NK-92 treated with Interleukin-12 subunit alpha and Interleukin-12 subunit beta, amount 100 ng/mL, for 24 hours (cell line): ENCODE results near the gene COQ4.
A peak's percentile ranks its signal among the peaks of the same experiment; 100 is the strongest.

Experiments used
- DNase-seq: peaks from one replicate; lab custom pipeline; 2025; lab: John Stamatoyannopoulos, UW

The COQ4 gene

GRCh38 chr9:128340691-128341434 lies 18.2 kb downstream of the COQ4 start:
- DNase-seq: no peak

DNA sequence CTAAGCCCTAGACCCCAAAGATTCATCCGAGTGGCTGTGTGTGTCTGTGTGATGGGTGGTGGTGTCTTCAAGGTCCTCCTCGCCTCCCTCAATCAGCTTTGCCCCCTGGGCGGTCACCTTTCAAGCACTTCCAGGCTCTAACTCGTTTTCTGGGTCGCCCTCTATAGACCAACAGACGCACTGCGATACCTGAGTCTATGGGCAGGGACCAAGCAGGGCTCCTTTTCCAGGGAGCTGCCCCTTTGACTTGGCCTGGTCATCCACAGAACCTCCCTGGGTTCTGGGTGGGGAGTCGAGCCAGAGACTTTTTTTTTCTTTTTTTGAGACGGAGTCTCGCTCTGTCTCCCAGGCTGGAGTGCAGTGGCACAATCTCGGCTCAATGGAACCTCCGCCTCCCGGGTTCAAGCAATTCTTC lies 18.8 kb downstream of the COQ4 start:
- DNase-seq: peak; percentile 67

- DNase-seq: no peak
Observed at GRCh38 chr9:128342971-128343680, 20.5 kb downstream of the COQ4 start.

DNA sequence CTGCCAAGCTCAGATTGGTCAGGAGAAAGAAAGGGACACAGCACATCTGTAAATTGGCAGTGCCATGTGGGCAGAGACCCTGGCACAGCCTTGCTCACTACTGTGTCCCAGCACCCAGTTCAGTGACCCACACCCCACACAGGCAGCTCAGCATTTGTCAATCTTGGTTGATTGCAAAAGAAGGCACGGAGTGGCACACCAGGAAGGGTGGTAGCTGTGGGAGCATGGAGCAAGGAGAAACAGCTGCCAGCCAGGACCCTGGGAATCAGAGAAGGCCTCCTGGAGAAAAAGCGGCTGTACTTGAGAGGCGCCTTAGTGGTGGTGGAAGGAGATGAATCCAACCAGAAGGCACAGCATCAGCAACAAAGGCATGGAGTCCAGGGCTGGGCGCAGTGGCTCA lies 21.2 kb downstream of the COQ4 start:
- DNase-seq: no peak

DNA sequence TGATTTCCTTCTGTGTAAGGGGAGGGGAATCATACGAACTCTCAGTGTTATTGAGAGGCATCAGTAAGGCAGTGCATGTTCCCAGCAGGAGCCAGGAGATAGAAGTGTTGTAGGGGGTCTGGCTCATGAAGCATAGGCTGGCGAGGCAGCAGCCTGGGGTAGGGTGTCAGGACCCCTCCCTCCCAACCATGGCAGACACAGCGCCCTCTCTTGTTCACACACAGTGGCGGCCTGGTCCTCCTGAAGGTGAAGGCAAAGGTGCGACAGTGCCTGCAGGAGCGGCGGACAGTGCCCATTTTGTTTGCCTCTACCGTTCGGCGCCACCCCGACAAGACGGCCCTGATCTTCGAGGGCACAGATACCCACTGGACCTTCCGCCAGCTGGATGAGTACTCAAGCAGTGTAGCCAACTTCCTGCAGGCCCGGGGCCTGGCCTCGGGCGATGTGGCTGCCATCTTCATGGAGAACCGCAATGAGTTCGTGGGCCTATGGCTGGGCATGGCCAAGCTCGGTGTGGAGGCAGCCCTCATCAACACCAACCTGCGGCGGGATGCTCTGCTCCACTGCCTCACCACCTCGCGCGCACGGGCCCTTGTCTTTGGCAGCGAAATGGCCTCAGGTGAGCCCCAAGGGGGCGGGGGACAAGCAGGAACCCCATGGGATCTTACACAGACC lies 22.4 kb downstream of the COQ4 start:
- no peak for DNase-seq

DNA sequence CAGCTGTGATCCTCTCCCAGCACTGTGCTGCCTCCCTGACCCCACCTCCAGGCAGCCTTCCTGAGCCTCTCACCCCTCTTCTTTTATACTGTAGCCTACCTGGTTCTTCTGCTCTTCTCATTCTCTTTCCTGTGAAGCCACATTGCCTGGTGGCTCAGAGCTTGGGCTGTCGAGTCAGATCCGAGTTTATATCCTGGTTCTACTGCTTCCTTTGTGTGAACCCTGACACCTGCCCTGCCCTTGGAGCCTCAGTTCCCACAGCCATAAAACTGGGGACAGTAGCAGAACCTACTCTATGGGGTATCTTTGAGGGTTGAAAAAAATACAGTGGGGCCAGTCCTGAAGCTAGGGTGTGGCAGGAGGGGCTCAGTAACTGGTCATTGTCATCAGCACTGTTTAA lies 26.5 kb downstream of the COQ4 start:
- no peak for DNase-seq

GRCh38 chr9:128349772-128350171 lies 27.1 kb downstream of the COQ4 start:
- DNase-seq: no peak

GRCh38 chr9:128355451-128355850 lies 32.8 kb downstream of the COQ4 start:
- DNase-seq: no peak

GRCh38 chr9:128358090-128358489 lies 35.5 kb downstream of the COQ4 start:
- no peak for DNase-seq

- DNase-seq: no peak
Observed at GRCh38 chr9:128358861-128359260, 36.2 kb downstream of the COQ4 start.

DNA sequence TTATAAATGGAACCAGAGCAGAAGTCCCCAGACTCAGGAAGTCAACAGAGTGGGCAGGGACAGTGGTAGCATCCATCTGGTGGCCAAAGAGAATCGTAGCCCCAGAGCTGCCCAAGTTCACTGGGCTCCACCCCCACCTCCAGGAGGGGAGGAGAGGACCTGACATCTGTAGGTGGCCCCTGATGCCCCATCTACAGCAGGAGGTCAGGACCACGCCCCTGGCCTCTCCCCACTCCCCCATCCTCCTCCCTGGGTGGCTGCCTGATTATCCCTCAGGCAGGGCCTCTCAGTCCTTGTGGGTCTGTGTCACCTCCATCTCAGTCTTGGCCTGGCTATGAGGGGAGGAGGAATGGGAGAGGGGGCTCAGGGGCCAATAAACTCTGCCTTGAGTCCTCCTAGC lies 38.2 kb downstream of the COQ4 start:
- DNase-seq: no peak

GRCh38 chr9:128361296-128361985 lies 38.8 kb downstream of the COQ4 start:
- no peak for DNase-seq

DNA sequence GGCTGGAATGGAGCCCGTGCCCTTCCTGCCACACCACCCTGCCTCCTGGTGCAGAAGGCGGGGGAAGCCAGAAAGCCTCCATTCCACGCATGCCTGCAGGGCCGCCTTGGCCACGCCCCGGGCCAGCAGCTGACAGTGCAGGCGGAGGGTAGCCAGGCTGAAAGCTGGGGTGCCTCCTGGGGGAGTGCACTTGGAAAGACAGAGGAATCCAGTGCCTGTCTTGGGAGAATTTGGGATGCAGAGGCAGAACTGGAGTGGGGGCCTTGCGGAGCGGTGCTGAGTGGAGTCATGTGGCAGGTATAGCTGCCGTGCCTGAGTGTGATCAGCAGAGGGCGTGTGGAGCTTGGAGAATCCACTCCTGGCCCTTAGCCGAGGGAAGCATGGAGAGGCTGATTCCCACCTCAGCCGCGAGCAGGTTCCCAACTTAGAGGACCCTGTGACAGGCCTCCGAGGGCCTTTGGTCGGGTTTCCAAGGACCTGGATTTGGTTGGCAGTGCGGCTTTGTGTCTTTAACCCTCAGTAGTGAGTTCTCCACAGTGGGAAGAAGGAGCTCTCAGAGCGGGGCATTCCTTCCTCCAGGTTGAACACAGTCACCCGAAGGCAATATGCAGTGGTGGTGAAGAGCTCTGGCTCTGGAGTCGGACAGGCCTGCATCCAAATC lies 39.5 kb downstream of the COQ4 start:
- peak; percentile 9 for DNase-seq

DNA sequence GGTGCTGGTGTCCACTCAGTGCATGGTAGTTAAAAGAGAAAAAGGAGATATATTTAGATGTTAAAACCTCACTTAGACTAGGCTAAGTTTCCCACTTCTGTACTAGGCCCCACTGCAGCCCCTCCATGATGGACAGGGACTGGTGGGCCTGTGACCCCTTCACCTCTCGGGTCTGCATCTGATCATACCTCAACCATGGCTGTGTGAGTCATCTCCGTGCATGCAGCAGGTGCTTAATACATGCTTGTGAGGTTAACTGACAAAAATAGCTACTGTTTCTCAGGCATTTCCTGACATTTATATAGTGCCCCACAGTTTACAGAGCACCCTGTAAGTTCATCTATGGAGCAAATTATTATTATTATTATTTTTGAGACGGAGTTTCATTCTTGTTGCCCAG lies 40.1 kb downstream of the COQ4 start:
- DNase-seq: no peak

- no peak for DNase-seq
Observed at GRCh38 chr9:128365525-128365924, 42.9 kb downstream of the COQ4 start.

DNA sequence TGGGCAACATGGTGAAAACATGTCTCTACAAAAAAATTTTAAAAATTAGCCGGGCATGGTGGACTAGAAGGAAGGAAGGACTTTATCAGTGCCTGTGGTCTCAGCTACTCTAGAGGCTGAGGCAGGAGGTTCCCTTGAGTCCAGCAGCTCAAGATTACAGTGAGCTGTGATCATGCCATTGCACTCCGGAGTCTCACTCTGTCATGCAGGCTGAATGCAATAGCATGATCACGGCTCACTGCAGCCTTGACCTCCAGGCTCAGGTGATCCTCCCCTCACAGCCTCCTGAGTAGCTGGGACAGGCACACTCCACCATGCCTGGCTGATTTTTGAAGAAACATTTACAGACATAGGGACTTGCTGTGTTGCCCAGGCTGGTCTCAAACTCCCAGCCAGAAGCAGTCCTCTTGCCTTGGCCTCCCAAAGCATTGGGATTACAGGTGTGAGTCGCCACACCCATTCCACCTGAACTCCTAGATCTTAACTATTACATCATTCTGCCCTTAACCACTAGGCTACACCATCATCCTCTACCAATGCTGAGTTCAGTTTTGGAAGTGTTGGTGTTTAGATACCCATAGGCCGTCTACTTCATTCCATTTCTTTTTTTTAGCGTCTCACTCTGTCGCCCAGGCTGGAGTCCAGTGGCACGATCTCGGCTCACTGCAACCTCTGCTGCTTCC lies 46.5 kb downstream of the COQ4 start:
- no peak for DNase-seq

- no peak for DNase-seq
Observed at GRCh38 chr9:128370367-128370751, 47.7 kb downstream of the COQ4 start.

GRCh38 chr9:128370752-128371629 lies 48.4 kb downstream of the COQ4 start, which contains the start of gene URM1:
TSS of gene URM1 (plus strand) at chr9:128371374. CDS start at chr9:128371381, 7 bp downstream.
- peak; percentile 83 for DNase-seq

GRCh38 chr9:128371630-128372117 lies 49.0 kb downstream of the COQ4 start:
- DNase-seq: no peak

GRCh38 chr9:128372188-128372641 lies 49.6 kb downstream of the COQ4 start:
- no peak for DNase-seq
